ENCODE measurements around the gene PPP6R2. TPM values are rescaled to one million over a fixed set of nuclear protein-coding genes. Genes with fewer than 3 reads are reported as not detected.
A peak's percentile ranks its signal among the peaks of the same experiment; 100 is the strongest.
"Not testable (repeated sequence)": the region's sequence is repeated elsewhere in the genome, so short reads cannot be mapped to it uniquely, and the experiment has no call there.

PPP6R2 gene
- total RNA-seq, 1 experiment from 2014 or later: 60.6 TPM

GRCh38 chr22:50339945-50340879 lies 2.9 kb upstream of the PPP6R2 start:
- peak; percentile 49 to 56 for DNase-seq
- no peaks in the 10 kb centered on the region for H3K36me3 ChIP-seq
- H3K27ac ChIP-seq: no peak overlapping the region
- H3K9me3 ChIP-seq (replicated peaks): no peaks in the 10 kb centered on the region
- H3K4me1 ChIP-seq: no peaks in the 10 kb centered on the region
- H3K4me3 ChIP-seq: no peak overlapping the region
- H3K27me3 ChIP-seq: no peaks in the 10 kb centered on the region

DNA sequence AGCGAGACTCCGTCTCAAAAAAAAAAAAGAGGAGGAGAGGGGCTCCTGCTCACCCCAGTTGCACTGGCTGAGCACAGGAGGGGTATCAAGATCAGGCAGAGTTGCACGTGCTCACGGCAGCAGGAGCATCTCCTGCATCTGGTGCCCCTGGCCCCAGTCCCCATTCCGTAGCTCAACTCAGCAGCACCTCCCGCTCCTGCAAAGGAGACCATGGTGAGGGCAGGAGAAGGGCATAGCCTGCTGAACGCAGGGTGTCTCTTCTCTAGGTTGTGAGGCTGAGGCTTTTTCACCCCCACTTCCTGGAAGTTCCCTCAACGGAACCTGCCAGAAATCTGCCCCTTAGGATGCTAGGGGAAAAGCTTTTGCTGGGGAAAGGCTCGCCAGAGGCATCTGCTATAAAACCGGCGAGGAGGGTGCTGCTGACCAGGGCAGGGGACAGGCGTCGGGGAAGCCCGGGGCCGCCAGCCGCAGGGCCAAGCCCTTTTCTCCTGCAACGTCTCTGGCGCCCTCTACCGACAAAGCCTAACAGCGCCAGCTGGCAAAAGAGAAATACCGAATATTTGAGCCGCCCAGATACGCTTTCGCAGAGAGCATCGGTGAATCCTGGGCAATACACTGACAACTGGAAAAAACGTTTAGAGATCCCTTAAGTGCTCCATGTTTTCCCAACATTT lies 1.0 kb upstream of the PPP6R2 start:
- H3K9me3 ChIP-seq (replicated peaks): no peaks in the 10 kb centered on the region
- no peaks in the 10 kb centered on the region for H3K4me1 ChIP-seq
- H3K4me3 ChIP-seq: peak overlapping the region; percentile 100
- H3K36me3 ChIP-seq: no peaks in the 10 kb centered on the region
- no peak overlapping the region; the same call in 1 of the 2 replicates for H3K27ac ChIP-seq
- no peaks in the 10 kb centered on the region for H3K27me3 ChIP-seq
- peak; percentile 96 to 99 for DNase-seq

- H3K27me3 ChIP-seq: no peaks in the 10 kb centered on the region
- H3K36me3 ChIP-seq: peaks cover 11% of the 10 kb centered on the region
- H3K4me3 ChIP-seq: peak overlapping the region; percentile 100
- H3K27ac ChIP-seq: no peak overlapping the region; the same call in 1 of the 2 replicates
- H3K9me3 ChIP-seq (replicated peaks): no peaks in the 10 kb centered on the region
- no peaks in the 10 kb centered on the region for H3K4me1 ChIP-seq
- DNase-seq: peak in 1 of 2 experiments; percentile 50
These were observed 411 bp downstream of the PPP6R2 start for GRCh38 chr22:50343541-50343935.

DNA sequence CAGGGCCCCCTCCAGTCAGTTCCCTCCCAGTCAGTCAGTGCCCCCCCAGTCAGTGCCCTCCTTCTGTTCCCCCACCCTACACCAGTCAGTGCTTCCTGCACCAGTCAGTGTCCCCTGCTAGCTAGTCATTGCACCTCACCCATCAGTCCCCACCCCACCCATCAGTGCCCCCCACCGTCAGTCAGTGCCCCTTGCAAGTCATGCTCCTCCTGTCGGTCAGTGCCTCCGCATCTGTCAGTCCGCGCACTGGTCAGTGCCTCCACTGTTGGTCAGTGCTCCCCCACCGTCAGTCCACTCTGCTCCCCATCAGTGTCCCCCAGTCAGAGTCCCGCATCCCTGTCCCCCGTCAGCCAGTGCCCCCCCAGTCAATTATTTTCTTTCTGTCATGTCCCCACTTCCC lies 3.3 kb downstream of the PPP6R2 start:
- Histone ChIP-seq H3K4me1 (no peaks in the 10 kb centered on the region), H3K9me3 (replicated peaks) (no peaks in the 10 kb centered on the region)
- DNase-seq: no peak

GRCh38 chr22:50347157-50347556 lies 4.0 kb downstream of the PPP6R2 start:
- Histone ChIP-seq H3K27ac (no peak overlapping the region), H3K27me3 (no peaks in the 10 kb centered on the region), H3K4me1 (no peaks in the 10 kb centered on the region), H3K4me3 (no peak overlapping the region), H3K36me3 (peaks cover 27% of the 10 kb centered on the region), H3K9me3 (replicated peaks) (no peaks in the 10 kb centered on the region)
- no peak for DNase-seq

More for the DNA sequence above, 3.3 kb downstream of the PPP6R2 start:
- Histone ChIP-seq H3K36me3 (peaks cover 23% of the 10 kb centered on the region), H3K27me3 (no peaks in the 10 kb centered on the region), H3K27ac (no peak overlapping the region), H3K4me3 (no peak overlapping the region)

DNA sequence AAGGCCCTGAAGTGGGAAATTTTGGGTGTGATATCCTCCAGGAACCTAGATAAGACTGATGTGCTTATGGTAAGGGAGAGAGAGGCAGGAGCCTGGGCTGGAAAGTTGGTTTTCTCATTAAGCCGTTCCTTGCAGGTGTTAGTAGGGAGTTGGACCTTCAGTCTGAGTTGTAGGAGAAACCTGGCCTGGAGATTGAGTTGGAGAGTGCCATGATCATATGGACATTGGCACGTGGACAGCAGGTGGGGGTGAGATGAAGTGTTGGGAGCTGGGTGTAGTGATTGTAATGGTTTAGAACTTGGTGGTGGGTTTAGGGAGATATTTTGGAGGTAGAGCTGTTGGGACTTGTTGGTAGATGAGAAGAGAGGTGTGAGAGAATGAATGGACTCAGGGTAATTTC lies 4.9 kb downstream of the PPP6R2 start:
- Histone ChIP-seq H3K4me1 (no peaks in the 10 kb centered on the region), H3K36me3 (peaks cover 34% of the 10 kb centered on the region), H3K27me3 (no peaks in the 10 kb centered on the region), H3K27ac (no peak overlapping the region), H3K4me3 (no peak overlapping the region), H3K9me3 (replicated peaks) (no peaks in the 10 kb centered on the region)
- no peak for DNase-seq

- no peak for DNase-seq
- Histone ChIP-seq H3K27me3 (no peaks in the 10 kb centered on the region), H3K36me3 (peaks cover 40% of the 10 kb centered on the region), H3K4me1 (no peaks in the 10 kb centered on the region), H3K27ac (no peak overlapping the region), H3K9me3 (replicated peaks) (no peaks in the 10 kb centered on the region; the same call in 1 of the 2 replicates), H3K4me3 (no peak overlapping the region)
These were observed 13.1 kb downstream of the PPP6R2 start for GRCh38 chr22:50356186-50356585.

- H3K27ac ChIP-seq: no peak overlapping the region
- H3K36me3 ChIP-seq: peaks cover 32% of the 10 kb centered on the region
- H3K4me3 ChIP-seq: no peak overlapping the region
- H3K9me3 ChIP-seq (replicated peaks): no peaks in the 10 kb centered on the region; the same call in 1 of the 2 replicates
- no peaks in the 10 kb centered on the region for H3K4me1 ChIP-seq
- H3K27me3 ChIP-seq: no peaks in the 10 kb centered on the region
- DNase-seq: no peak
These were observed 14.1 kb downstream of the PPP6R2 start for GRCh38 chr22:50357222-50357621.

- H3K27ac ChIP-seq: no peak overlapping the region
- no peaks in the 10 kb centered on the region; the same call in 1 of the 2 replicates for H3K9me3 ChIP-seq (replicated peaks)
- DNase-seq: no peak
- H3K36me3 ChIP-seq: peaks cover 32% of the 10 kb centered on the region
- no peak overlapping the region for H3K4me3 ChIP-seq
- no peaks in the 10 kb centered on the region for H3K27me3 ChIP-seq
- H3K4me1 ChIP-seq: no peaks in the 10 kb centered on the region
These were observed 14.6 kb downstream of the PPP6R2 start for GRCh38 chr22:50357756-50358155.

- H3K27ac ChIP-seq: no peak overlapping the region
- H3K4me1 ChIP-seq: no peaks in the 10 kb centered on the region
These were observed 17.5 kb downstream of the PPP6R2 start for GRCh38 chr22:50360578-50360977.

DNA sequence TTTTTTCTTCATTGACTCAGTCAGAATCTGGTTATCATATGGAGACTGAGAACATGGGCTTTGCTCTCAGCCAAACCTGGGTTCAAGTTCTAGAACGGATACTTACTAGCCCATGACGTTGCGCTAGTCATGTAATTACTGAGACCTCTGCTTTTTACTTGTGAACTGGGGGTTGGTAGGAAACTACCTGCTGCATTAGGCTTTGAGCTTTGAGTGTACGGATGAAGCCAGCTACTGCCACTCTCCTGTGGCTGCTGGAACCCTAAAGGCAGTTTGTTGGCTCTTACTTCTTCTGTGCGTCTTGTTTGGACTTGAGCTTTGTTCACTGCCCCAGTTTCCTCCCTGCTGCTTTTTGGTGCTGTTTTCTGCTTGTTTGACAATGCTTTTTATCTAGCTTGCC lies 18.1 kb downstream of the PPP6R2 start:
- no peak overlapping the region for H3K27ac ChIP-seq
- DNase-seq: no peak
- H3K27me3 ChIP-seq: no peaks in the 10 kb centered on the region
- H3K4me1 ChIP-seq: no peaks in the 10 kb centered on the region
- H3K36me3 ChIP-seq: peaks cover 38% of the 10 kb centered on the region
- no peak overlapping the region for H3K4me3 ChIP-seq
- no peaks in the 10 kb centered on the region; the same call in 1 of the 2 replicates for H3K9me3 ChIP-seq (replicated peaks)

More at GRCh38 chr22:50360578-50360977, 17.5 kb downstream of the PPP6R2 start:
- H3K9me3 ChIP-seq (replicated peaks): no peaks in the 10 kb centered on the region; the same call in 1 of the 2 replicates
- DNase-seq: no peak
- H3K27me3 ChIP-seq: no peaks in the 10 kb centered on the region
- H3K36me3 ChIP-seq: peaks cover 38% of the 10 kb centered on the region
- no peak overlapping the region for H3K4me3 ChIP-seq

GRCh38 chr22:50361688-50362087 lies 18.6 kb downstream of the PPP6R2 start:
- no peak for DNase-seq
- Histone ChIP-seq H3K9me3 (replicated peaks) (no peaks in the 10 kb centered on the region; the same call in 1 of the 2 replicates), H3K27ac (no peak overlapping the region), H3K27me3 (no peaks in the 10 kb centered on the region), H3K4me3 (no peak overlapping the region), H3K4me1 (no peaks in the 10 kb centered on the region), H3K36me3 (peaks cover 33% of the 10 kb centered on the region)

DNA sequence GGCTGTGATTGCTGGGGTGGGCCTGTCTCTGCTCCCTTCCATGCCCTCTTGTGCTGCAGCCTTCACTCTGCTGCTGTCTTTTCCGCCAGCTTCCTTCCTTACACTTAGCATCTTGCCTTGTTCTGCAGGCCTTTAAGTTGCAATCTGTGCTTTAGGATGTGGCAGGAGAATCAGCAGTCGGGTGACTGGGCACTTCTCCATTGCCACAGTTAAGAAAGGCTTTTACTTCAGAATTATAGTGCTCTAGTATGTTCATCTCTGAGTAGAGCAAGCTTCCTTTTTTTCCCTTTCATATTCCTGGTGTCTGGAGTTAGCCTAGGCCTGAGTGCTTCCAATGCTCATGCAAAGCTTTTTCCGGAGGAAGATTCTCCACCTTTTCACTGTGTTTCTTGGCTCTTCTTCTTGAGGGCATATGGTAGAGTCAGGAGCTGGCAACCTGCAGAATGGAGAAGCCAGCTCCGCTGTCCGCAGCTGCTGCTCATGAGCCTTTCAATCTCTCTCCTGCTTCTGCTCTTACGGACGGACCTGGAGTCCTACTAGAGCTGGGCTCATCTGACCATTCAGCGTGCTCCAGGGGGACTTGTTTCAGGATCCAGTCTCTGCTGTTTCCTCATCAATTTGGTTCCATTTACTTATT lies 20.2 kb downstream of the PPP6R2 start:
- Histone ChIP-seq H3K4me1 (no peaks in the 10 kb centered on the region), H3K4me3 (no peak overlapping the region), H3K27ac (no peak overlapping the region), H3K27me3 (no peaks in the 10 kb centered on the region), H3K36me3 (peaks cover 35% of the 10 kb centered on the region), H3K9me3 (replicated peaks) (no peaks in the 10 kb centered on the region; the same call in 1 of the 2 replicates)
- no peak for DNase-seq

- H3K36me3 ChIP-seq: peaks cover 36% of the 10 kb centered on the region
- H3K4me3 ChIP-seq; H3K27me3 ChIP-seq; H3K9me3 ChIP-seq (replicated peaks); DNase-seq; H3K4me1 ChIP-seq; H3K27ac ChIP-seq: not testable (repeated sequence)
These were observed 20.7 kb downstream of the PPP6R2 start for GRCh38 chr22:50363803-50364194.

Measured in SJCRH30 (cell line).